Caco-2 (cell line): ENCODE data around the gene GOLGA6L22. TPM values are rescaled to one million over a fixed set of nuclear protein-coding genes. Genes with fewer than 3 reads are reported as not detected.
"Not testable (repeated sequence)": the region's sequence is repeated elsewhere in the genome, so short reads cannot be mapped to it uniquely, and the experiment has no call there.

Experiments used
- Bru-seq: library from RNA; stranded (reverse); fragments of 400-500 nt; gene quantifications from one replicate; lab custom pipeline; 2021; lab: Mats Ljungman, UMichigan
- BruChase-seq, 2 experiments: library from RNA; stranded (reverse); fragments of 400-500 nt; gene quantifications; one replicate each; lab custom pipeline; 2021; lab: Mats Ljungman, UMichigan
- BruUV-seq: library from RNA; stranded (reverse); fragments of 400-500 nt; replicated peaks from 2 replicates; lab custom pipeline; 2021; lab: Mats Ljungman, UMichigan
- CTCF ChIA-PET: fragments of 300-600 bp; sonication (Branson Sonifier 250); formaldehyde crosslinking; loops from one replicate; lab custom pipeline; 2022; ENCODE audit warnings: antibody characterized with exemption; lab: Charles Lee
- POLR2A ChIA-PET: fragments of 300-600 bp; sonication (Branson Sonifier 250); formaldehyde crosslinking; loops from one replicate; lab custom pipeline; 2022; ENCODE audit warnings: antibody characterized with exemption; lab: Charles Lee
- DNase-seq, 2 experiments: peaks; one replicate each; pipeline versions ENCODE4 v3.0.0 to v3.0.0-alpha.2; 2020 to 2022
- H3K27me3 ChIP-seq: replicated peaks from 2 replicates; pipeline ENCODE4 v1.6.0; 2011; ENCODE audit warnings: low read length; ENCODE audit not compliant: control insufficient read depth, insufficient read depth
- H3K36me3 ChIP-seq: 2 replicates; pipeline ENCODE4 v1.5.1; 2011; ENCODE audit warnings: low read length; ENCODE audit not compliant: control insufficient read depth, insufficient read depth
- H3K4me1 ChIP-seq: fragments of 250-450 bp; sonication (Bioruptor Pico); 2 replicates; pipeline ENCODE4 v1.5.1; 2020; ENCODE audit warnings: mild to moderate bottlenecking
- H3K4me3 ChIP-seq: 2 replicates; pipeline ENCODE4 v1.5.1; 2011; ENCODE audit warnings: low read depth, mild to moderate bottlenecking, control low read depth, low read length
- H3K9me3 ChIP-seq: fragments of 250-450 bp; sonication (Bioruptor Pico); 2 replicates; pipeline ENCODE4 v1.5.1; 2020; ENCODE audit warnings: mild to moderate bottlenecking, moderate library complexity
- H3K27ac Mint-ChIP-seq: one replicate; pipeline ENCODE4 v1.8.0; 2022; ENCODE audit warnings: mixed read lengths; ENCODE audit not compliant: unreplicated experiment
- H3K27me3 Mint-ChIP-seq: one replicate; pipeline ENCODE4 v1.8.0; 2022; ENCODE audit warnings: mixed read lengths; ENCODE audit not compliant: insufficient read depth, unreplicated experiment
- H3K36me3 Mint-ChIP-seq: one replicate; pipeline ENCODE4 v1.8.0; 2022; ENCODE audit warnings: mild to moderate bottlenecking, mixed read lengths; ENCODE audit not compliant: insufficient read depth, unreplicated experiment
- H3K4me1 Mint-ChIP-seq: one replicate; pipeline ENCODE4 v1.8.0; 2022; ENCODE audit warnings: low read depth, mixed read lengths; ENCODE audit not compliant: unreplicated experiment
- H3K4me3 Mint-ChIP-seq: one replicate; pipeline ENCODE4 v1.8.0; 2022; ENCODE audit warnings: mild to moderate bottlenecking, moderate library complexity, mixed read lengths; ENCODE audit not compliant: unreplicated experiment
- H3K9me3 Mint-ChIP-seq: one replicate; pipeline ENCODE4 v1.8.0; 2022; ENCODE audit warnings: mixed read lengths; ENCODE audit not compliant: unreplicated experiment
- intact Hi-C: fragments of 100-400 bp; cut with micrococcal nuclease; formaldehyde crosslinking; loops from one replicate; pipeline ENCODE4 v1.10.0; 2022; ENCODE audit not compliant: unreplicated experiment
- long read RNA-seq: library from polyadenylated mRNA; stranded (forward); transcript quantifications from one replicate; pipeline ENCODE4 v2.0.0, GENCODE V29; 2022
- total RNA-seq: library from RNA; stranded (reverse); gene quantifications from 2 replicates; pipeline ENCODE4 v1.2.3, GENCODE V29; 2022

The GOLGA6L22 gene
- total RNA-seq, result not detected in 2 replicates
- Bru-seq, nascent RNA, result not detected
- BruChase-seq, experiment 1, labeled RNA remaining after a 2-hour chase, result not detected
- BruChase-seq, experiment 2, labeled RNA remaining after a 6-hour chase, result not detected
- long read RNA-seq, result 0 reads

GRCh38 chr15:22458603-22459002 is at the start of gene GOLGA6L22:
TSS of gene GOLGA6L22 (plus strand) at chr15:22458903. CDS start at chr15:22458994, 91 bp downstream.
- H3K27ac Mint-ChIP-seq, POLR2A ChIA-PET: not testable (repeated sequence)

GRCh38 chr15:22417288-22417687 is 41.4 kb upstream of the GOLGA6L22 start:
- CTCF ChIA-PET, H3K9me3 Mint-ChIP-seq, intact Hi-C loops, H3K4me1 ChIP-seq, H3K4me3 Mint-ChIP-seq, DNase-seq, BruUV-seq, H3K4me3 ChIP-seq, H3K27me3 ChIP-seq, H3K27me3 Mint-ChIP-seq, H3K36me3 ChIP-seq, H3K4me1 Mint-ChIP-seq, H3K9me3 ChIP-seq, H3K36me3 Mint-ChIP-seq, H3K27ac Mint-ChIP-seq, POLR2A ChIA-PET: not testable (repeated sequence)

More at GRCh38 chr15:22458603-22459002, at the start of gene GOLGA6L22:
- H3K9me3 Mint-ChIP-seq, H3K4me1 Mint-ChIP-seq, intact Hi-C loops, H3K27me3 Mint-ChIP-seq, H3K4me3 Mint-ChIP-seq, H3K36me3 Mint-ChIP-seq, H3K9me3 ChIP-seq, DNase-seq, CTCF ChIA-PET, H3K36me3 ChIP-seq, BruUV-seq, H3K4me1 ChIP-seq, H3K27me3 ChIP-seq, H3K4me3 ChIP-seq: not testable (repeated sequence)

- H3K9me3 Mint-ChIP-seq, H3K27me3 ChIP-seq, H3K4me1 ChIP-seq, H3K36me3 Mint-ChIP-seq, H3K4me3 Mint-ChIP-seq, H3K9me3 ChIP-seq, DNase-seq, H3K27me3 Mint-ChIP-seq, intact Hi-C loops, CTCF ChIA-PET, BruUV-seq, H3K4me3 ChIP-seq, H3K4me1 Mint-ChIP-seq, H3K36me3 ChIP-seq, POLR2A ChIA-PET, H3K27ac Mint-ChIP-seq: not testable (repeated sequence)
Observed at GRCh38 chr15:22417795-22418194, 40.9 kb upstream of the GOLGA6L22 start.

DNA sequence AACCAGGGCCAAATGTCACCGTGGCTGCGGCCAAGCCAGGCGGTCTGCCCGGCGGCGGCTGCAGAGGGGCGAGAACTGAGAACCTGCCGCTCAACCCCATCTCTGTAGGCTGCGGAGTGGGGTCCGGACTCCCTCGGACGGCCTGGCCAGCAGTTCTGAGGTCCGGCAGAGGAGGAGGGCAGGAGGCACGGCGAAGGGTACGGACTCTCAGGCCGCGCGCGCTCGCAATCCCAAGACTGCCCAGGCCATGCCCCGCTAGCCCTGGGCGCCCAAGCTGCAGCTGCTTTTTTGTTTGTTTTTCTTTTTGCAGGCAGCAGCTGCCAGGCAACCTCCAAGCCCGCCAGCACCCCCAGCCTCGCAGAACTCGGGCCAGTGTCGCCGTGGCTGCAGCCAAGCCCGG is 40.5 kb upstream of the GOLGA6L22 start:
- H3K36me3 ChIP-seq, intact Hi-C loops, H3K36me3 Mint-ChIP-seq, H3K4me3 ChIP-seq, H3K27me3 ChIP-seq, H3K4me1 ChIP-seq, CTCF ChIA-PET, H3K4me1 Mint-ChIP-seq, H3K27me3 Mint-ChIP-seq, H3K9me3 Mint-ChIP-seq, H3K9me3 ChIP-seq, H3K27ac Mint-ChIP-seq, BruUV-seq, POLR2A ChIA-PET, DNase-seq, H3K4me3 Mint-ChIP-seq: not testable (repeated sequence)

- DNase-seq, H3K4me3 ChIP-seq, H3K36me3 Mint-ChIP-seq, H3K36me3 ChIP-seq, POLR2A ChIA-PET, H3K27me3 ChIP-seq, intact Hi-C loops, CTCF ChIA-PET, H3K9me3 Mint-ChIP-seq, H3K4me1 Mint-ChIP-seq, BruUV-seq, H3K27ac Mint-ChIP-seq, H3K27me3 Mint-ChIP-seq, H3K9me3 ChIP-seq, H3K4me1 ChIP-seq, H3K4me3 Mint-ChIP-seq: not testable (repeated sequence)
Observed at GRCh38 chr15:22418666-22419065, 40.0 kb upstream of the GOLGA6L22 start.

GRCh38 chr15:22420340-22420739 is 38.4 kb upstream of the GOLGA6L22 start:
- POLR2A ChIA-PET, CTCF ChIA-PET, H3K9me3 ChIP-seq, intact Hi-C loops, H3K4me1 Mint-ChIP-seq, H3K4me1 ChIP-seq, H3K4me3 Mint-ChIP-seq, H3K27me3 Mint-ChIP-seq, DNase-seq, H3K36me3 Mint-ChIP-seq, H3K9me3 Mint-ChIP-seq, H3K4me3 ChIP-seq, H3K27me3 ChIP-seq, BruUV-seq, H3K27ac Mint-ChIP-seq, H3K36me3 ChIP-seq: not testable (repeated sequence)

- H3K27me3 Mint-ChIP-seq, H3K36me3 Mint-ChIP-seq, CTCF ChIA-PET, H3K36me3 ChIP-seq, H3K27ac Mint-ChIP-seq, H3K9me3 Mint-ChIP-seq, H3K27me3 ChIP-seq, H3K4me3 ChIP-seq, H3K4me1 ChIP-seq, intact Hi-C loops, H3K4me1 Mint-ChIP-seq, BruUV-seq, POLR2A ChIA-PET, H3K9me3 ChIP-seq, DNase-seq, H3K4me3 Mint-ChIP-seq: not testable (repeated sequence)
Observed at GRCh38 chr15:22429426-22429825, 29.3 kb upstream of the GOLGA6L22 start.
